ENCODE data around the gene TRIM54.
"Not testable (repeated sequence)": the region's sequence is repeated elsewhere in the genome, so short reads cannot be mapped to it uniquely, and the experiment has no call there.

The TRIM54 gene

DNA sequence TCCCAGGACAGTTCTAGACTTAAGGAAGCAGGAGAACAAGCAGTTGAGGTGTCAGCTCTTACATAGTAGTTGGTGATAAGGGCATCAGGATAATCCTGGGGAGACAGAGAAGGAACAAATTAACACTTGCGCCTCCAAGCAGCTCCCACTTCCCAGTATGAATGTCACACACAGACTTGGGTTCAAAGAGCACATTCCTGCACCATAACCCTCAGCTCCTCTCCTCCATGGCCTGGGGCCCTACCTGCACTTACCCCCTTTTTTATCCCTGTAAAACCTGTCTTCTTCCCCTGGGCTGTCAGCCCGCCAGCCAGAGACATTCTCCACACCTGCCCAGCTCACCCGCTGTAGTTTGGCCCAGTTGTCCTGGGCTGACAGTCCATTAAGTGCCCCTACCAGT is 29.9 kb downstream of the TRIM54 start:
- DNase-seq (ENCODE audit: low read depth in 2 of 2) = no peak

DNA sequence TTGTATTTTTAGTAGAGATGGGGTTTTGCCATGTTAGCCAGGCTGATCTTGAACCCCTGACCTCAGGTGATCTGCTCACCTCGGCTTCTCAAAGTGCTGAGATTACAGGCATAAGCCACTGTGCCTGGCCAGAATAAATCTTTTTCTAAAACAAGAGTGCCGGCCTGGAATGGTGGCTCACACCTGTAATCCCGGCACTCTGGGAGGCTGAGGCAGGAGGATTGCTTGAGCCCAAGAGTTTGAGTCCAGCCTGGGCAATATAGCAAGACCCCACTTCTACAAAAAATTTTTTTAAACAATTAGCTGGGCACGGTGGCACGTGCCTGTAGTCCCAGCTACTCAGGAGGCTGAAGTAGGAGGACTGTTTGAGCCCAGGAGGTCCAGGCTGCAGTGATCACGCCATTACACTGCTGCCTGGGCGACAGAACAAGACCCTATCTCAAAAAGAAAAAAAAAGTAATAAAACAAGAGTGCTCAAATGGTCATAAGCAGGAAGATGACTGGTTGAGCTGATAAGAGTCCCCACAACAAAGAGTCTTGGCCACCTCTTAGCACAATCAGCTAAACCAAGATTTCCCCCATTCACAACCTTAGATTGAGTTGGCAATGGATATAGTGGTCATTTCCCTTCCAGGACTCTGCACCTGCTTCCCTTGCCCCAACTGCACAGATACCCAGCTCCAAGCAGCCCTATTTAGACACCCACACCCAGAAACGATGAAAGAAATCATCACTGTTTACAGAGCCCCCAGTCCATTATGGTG is 31.8 kb downstream of the TRIM54 start:
- DNase-seq (ENCODE audit: low read depth in 2 of 2) = no peak

DNA sequence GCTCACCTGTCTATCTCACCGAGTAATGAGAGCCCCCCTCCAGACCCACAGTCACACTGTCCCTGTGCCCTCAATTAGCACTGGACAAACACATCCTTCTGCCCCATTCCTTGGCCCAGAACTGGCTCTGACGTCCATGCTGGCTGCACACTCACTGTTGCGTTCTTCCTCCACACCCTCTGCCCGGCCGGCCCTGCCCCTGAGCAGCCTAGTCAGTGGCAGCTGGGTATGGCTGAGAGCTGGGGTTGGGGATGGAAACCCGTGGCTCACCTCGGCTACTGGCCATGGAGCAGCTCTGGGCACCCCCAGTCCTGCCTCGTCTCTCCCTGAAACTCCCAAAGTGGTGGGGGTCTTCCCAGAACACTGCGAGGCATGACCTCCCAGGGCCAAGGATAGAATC is 32.5 kb downstream of the TRIM54 start:
- DNase-seq (ENCODE audit: low read depth in 2 of 2) = no peak

DNA sequence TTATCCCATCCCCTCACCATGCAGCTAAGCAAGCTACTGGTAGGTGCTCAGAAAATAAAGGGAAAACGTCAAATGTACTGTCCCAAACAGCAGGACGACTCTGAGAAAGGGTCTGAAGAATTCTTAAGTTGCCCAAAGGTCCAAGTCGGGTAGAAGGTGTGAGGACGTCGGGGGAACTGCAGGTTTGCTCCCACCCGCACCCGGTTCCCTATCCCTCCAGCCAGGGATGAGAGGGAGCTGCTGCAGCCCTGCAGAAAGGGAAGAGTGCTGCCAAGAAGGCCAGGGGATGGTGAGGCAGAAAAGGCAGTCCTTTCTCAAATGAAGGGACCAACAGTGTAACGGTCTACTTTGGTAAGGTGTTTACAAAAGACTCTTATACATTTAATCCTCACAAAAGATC is 32.9 kb downstream of the TRIM54 start:
- DNase-seq (ENCODE audit: low read depth in 2 of 2) = no peak

DNA sequence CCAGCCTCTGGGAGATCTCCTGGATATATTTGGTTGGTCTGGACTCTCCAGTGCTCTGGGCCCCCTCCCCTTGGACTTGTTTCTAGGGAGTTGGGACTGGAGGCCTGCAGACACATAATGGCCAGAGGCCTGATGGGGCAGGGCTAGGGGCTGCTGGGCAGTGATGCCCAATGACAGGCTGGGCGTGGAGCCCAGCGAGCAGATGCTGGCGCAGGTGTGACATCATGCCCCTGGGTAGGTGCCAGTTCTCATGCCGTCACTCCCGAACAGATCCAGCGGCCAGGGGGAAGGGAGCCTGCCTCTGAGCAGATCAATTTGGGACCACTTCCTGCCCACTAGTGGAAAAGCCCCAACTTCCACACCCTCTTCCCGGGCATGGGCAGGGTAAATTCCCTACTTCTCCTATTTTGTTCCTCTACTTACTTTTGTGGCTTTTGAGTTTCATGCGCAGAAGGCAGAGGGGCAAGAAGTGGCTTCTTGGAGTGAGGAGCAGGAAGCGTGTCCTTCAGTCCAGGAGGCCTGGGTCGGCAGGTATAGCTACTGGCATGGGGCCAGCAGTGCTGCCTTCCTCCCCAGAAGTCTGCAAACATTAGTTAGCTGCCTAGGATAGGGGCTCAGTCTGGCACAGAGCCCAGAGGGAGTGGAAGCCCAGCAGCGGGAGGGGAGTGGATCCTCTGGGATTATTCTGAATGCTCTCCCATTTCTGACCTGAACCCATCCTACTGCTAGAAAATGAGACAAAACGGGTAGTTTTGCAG is 34.6 kb downstream of the TRIM54 start:
- DNase-seq (ENCODE audit: low read depth in 2 of 2) = no peak

DNA sequence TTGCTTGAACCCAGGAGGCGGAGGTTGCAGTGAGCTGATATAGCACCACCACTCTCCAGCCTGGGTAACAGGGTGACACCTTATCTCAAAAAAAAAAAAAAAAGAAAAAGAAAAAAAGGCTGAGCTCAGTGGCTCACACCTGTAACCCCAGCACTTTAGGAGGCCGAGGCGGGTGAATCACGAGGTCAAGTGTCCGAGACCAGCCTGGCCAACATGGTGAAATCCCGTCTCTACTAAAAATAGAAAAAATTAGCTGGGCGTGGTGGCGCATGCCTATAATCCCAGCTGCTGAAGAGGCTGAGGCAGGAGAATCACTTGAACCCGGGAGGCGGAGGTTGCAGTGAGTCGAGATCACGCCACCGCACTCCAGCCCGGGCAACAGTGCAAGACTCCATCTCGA is 37.6 kb downstream of the TRIM54 start:
- DNase-seq (ENCODE audit: low read depth in 2 of 2) = not testable (repeated sequence)

- no peak for DNase-seq (ENCODE audit: low read depth in 2 of 2)
These were observed 38.8 kb downstream of the TRIM54 start for GRCh38 chr2:27320958-27321543.

GRCh38 chr2:27322301-27322765 is 40.1 kb downstream of the TRIM54 start:
- DNase-seq (ENCODE audit: low read depth in 2 of 2) = no peak

- DNase-seq (ENCODE audit: low read depth in 2 of 2) = peak; percentile 74 to 76
These were observed 40.8 kb downstream of the TRIM54 start, which contains the start of gene MPV17 for GRCh38 chr2:27322766-27323595. Gene MPV17 (minus strand): TSS chr2:27323097. CDS start chr2:27322517, 580 bp downstream.

GRCh38 chr2:27323596-27324285 is 41.5 kb downstream of the TRIM54 start:
- DNase-seq (ENCODE audit: low read depth in 2 of 2) = no peak

GRCh38 chr2:27324720-27325119 is 42.5 kb downstream of the TRIM54 start:
- DNase-seq (ENCODE audit: low read depth in 2 of 2) = no peak

DNA sequence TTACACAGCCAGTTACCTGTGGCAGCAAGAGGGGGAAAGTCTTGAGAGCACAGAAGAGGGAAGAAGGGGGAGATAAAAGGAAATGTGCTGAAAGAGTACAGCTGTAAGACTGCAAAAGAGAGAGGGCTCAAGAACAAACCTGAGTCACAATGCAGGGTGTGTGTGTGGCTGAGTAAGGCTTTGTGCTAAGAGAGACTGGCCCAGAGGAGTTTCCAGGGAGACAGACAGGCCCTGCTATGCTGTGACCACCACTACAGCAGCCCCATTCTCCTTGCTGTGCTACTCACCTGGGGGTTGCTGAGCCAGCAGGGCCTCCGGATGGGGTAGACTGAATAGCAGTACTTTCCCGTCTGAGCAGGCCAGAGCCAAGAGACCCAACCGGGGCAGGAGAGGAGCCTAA is 53.1 kb downstream of the TRIM54 start:
- no peak for DNase-seq (ENCODE audit: low read depth in 2 of 2)

- no peak for DNase-seq (ENCODE audit: low read depth in 2 of 2)
These were observed 53.9 kb downstream of the TRIM54 start for GRCh38 chr2:27336173-27336572.

- DNase-seq (ENCODE audit: low read depth in 2 of 2) = no peak
These were observed 65.4 kb downstream of the TRIM54 start for GRCh38 chr2:27347641-27348040.

DNA sequence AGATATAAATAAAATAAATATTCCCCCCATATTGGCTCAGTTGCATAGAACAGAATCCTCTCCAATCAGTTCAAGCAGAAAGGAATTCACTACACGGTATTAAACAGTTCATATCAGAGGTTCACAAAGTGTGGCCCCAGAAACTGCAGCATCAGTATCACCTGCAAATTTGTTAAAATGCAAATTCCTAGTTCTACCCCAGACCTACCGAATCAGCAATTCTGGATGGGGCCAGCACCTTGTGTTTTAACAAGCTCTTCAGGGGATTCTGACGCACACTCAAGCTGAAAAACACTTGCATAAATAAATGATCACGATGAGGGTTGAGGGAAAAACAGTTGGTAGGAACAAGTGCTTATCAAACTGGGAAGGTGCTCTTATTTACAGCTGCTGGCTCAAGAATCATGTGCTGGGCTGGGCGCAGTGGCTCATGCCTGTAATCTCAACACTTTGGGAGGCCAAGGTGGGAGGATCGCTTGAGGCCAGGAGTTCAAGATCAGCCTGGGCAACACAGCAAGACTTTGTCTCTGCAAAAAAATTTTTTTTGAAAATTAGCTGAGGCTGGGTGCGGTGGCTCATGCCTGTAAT is 68.0 kb downstream of the TRIM54 start:
- no peak for DNase-seq (ENCODE audit: low read depth in 2 of 2)

GRCh38 chr2:27351802-27352598 is 69.8 kb downstream of the TRIM54 start:
- DNase-seq (ENCODE audit: low read depth in 2 of 2) = no peak

- DNase-seq (ENCODE audit: low read depth in 2 of 2) = not testable (repeated sequence)
These were observed 71.1 kb downstream of the TRIM54 start for GRCh38 chr2:27353386-27353761.

- no peak for DNase-seq (ENCODE audit: low read depth in 2 of 2)
These were observed 71.8 kb downstream of the TRIM54 start for GRCh38 chr2:27353762-27354596.

DNA sequence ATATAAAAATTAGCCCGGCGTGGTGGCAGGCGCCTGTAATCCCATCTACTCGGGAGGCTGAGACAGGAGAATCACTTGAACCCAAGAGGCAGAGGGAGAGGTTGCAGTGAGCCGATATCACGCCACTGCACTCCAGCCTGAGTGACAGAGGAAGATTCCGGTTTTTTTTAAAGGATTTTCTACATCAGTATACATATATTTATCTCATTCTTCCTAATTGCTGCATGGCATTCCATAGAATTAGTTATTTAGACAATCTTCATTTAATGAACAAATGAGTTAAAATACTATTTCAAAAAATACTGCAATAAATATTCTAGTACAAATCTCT is 72.3 kb downstream of the TRIM54 start:
- DNase-seq (ENCODE audit: low read depth in 2 of 2) = no peak
